NB4 (cell line): ENCODE results near the gene DFFB.
A peak's percentile ranks its signal among the peaks of the same experiment; 100 is the strongest.

Experiments used
- DNase-seq: peaks from one replicate; pipeline ENCODE4 v3.0.0; 2010; ENCODE audit warnings: low read depth
- H3K4me3 ChIP-seq: one replicate; pipeline ENCODE4 v1.5.1; 2011; ENCODE audit warnings: mild to moderate bottlenecking, low read depth, low read length, moderate library complexity
- MYC ChIP-seq: IDR thresholded peaks from 2 replicates; pipeline ENCODE4 v1.6.1; 2011; ENCODE audit warnings: low read depth, low read length
- POLR2A ChIP-seq: IDR thresholded peaks from 2 replicates; pipeline ENCODE4 v1.6.1; 2011; ENCODE audit warnings: mild to moderate bottlenecking; ENCODE audit not compliant: insufficient read length; ENCODE audit errors: extremely low read depth
- TF ChIP-seq, protein P1 (sequence below): IDR thresholded peaks from 2 replicates; pipeline ENCODE4 v1.6.1; 2011; ENCODE audit warnings: low read depth, low read length
- TF ChIP-seq, protein P2 (sequence below): IDR thresholded peaks from one replicate; pipeline ENCODE4 v1.5.1; 2012; ENCODE audit warnings: low read depth, low read length

The DFFB gene

DNA sequence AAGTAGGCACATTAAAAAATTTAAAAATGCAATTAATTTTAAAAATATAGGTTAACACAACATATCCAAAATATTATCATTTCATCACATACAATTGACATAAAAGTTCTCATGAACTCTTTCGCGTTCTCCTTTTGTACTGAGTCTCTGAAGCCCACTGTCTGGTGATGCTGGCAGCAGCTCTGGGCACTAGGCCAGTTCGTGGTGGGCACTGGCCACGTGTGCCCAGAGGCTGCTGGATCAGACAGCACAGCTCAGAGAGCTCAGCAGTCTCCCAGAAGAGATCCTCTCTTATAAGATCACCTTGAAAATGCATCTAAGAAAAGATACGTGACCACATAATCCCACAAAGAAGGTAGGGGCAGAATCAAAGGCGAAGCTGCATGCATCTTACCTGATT lies 10.2 kb upstream of the DFFB start:
- TF ChIP-seq, protein P1, sequence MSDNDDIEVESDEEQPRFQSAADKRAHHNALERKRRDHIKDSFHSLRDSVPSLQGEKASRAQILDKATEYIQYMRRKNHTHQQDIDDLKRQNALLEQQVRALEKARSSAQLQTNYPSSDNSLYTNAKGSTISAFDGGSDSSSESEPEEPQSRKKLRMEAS, result no peak
- DNase-seq, result no peak
- H3K4me3 ChIP-seq, result no peak overlapping the region

DNA sequence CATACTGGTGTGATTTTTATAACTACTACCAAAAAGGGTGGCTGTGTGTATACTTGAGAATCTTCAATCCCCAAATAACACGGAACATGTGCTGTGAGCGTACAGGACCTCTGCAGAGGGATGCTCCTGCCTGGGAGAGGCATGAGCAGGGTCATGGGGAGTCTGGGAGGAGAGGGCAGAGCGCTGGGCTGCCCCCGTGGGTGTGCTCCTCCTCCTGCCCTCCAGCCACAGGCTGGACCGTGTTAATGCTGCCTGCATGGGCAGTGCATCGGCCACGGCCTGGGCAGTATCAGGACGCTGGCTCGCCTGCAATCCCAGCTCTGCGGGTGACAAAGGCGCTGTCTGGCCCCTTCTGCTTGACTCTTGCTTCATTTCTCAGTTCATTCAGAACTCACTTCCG lies 6.4 kb upstream of the DFFB start:
- H3K4me3 ChIP-seq, result no peak overlapping the region
- no peak for DNase-seq
- TF ChIP-seq, protein P2, sequence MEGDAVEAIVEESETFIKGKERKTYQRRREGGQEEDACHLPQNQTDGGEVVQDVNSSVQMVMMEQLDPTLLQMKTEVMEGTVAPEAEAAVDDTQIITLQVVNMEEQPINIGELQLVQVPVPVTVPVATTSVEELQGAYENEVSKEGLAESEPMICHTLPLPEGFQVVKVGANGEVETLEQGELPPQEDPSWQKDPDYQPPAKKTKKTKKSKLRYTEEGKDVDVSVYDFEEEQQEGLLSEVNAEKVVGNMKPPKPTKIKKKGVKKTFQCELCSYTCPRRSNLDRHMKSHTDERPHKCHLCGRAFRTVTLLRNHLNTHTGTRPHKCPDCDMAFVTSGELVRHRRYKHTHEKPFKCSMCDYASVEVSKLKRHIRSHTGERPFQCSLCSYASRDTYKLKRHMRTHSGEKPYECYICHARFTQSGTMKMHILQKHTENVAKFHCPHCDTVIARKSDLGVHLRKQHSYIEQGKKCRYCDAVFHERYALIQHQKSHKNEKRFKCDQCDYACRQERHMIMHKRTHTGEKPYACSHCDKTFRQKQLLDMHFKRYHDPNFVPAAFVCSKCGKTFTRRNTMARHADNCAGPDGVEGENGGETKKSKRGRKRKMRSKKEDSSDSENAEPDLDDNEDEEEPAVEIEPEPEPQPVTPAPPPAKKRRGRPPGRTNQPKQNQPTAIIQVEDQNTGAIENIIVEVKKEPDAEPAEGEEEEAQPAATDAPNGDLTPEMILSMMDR, result no peak
- TF ChIP-seq POLR2A, result no peak
- TF ChIP-seq, protein P1, result no peak
- no peak for TF ChIP-seq MYC

GRCh38 chr1:3851292-3851691 lies 6.0 kb upstream of the DFFB start:
- no peak for DNase-seq
- TF ChIP-seq, protein P2, result no peak
- TF ChIP-seq POLR2A (no peak), MYC (no peak)
- TF ChIP-seq, protein P1, result no peak

GRCh38 chr1:3852091-3852490 lies 5.2 kb upstream of the DFFB start:
- TF ChIP-seq, protein P1, result no peak
- TF ChIP-seq MYC (no peak), POLR2A (no peak)
- TF ChIP-seq, protein P2, result no peak
- no peak for DNase-seq
- no peak overlapping the region for H3K4me3 ChIP-seq

More at GRCh38 chr1:3851292-3851691, 6.0 kb upstream of the DFFB start:
- H3K4me3 ChIP-seq, result no peak overlapping the region

DNA sequence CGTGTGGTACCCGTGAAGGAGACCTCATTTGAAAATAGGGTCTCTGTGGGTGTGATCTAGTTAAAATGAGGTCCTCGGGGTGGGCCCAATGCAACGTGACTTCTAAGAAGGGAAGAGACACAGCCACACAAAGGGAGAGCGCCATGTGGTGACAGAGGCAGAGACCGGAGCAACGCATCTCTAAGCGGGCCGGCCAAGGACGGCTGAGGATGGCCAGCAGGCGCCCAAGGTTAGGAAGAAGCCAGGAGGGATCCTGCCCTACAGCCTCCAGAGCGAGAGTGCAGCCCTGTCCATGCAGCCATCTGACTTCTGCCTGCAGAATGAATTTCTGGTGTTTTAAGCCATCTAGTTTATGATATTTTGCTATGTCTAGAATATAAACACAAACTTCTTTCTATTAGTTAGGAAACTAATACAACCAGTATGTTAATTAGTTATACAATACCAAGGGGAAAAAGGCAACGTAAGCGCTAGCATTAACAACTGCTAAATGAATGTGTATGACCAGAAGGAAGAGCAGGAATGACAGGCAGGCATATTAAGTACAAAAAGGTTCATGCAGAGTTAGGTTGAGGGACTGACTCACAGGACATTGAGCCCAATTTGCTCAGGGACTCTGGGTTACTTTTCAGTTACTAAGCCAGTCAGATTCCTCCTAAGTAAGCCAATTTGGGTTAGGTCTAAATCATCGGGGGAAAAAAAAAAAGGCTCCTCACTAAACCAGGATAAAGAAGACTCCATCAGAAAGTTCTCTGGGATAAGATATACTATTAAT lies 4.4 kb upstream of the DFFB start:
- H3K4me3 ChIP-seq, result no peak overlapping the region
- DNase-seq, result no peak

GRCh38 chr1:3857791-3858129 lies 484 bp downstream of the DFFB start:
- no peak for DNase-seq
- TF ChIP-seq MYC, result no peak
- TF ChIP-seq, protein P2, result no peak
- TF ChIP-seq, protein P1, result no peak
- H3K4me3 ChIP-seq, result peak overlapping the region; percentile 79

More for the DNA sequence above, 4.4 kb upstream of the DFFB start:
- TF ChIP-seq MYC (no peak), POLR2A (no peak)
- TF ChIP-seq, protein P2, result no peak
- TF ChIP-seq, protein P1, result no peak
